ENCODE data around the gene TMCC1.
"Not testable (repeated sequence)": the region's sequence is repeated elsewhere in the genome, so short reads cannot be mapped to it uniquely, and the experiment has no call there.

Gene TMCC1

GRCh38 chr3:129837065-129837642 lies 56.4 kb downstream of the TMCC1 start:
- TF ChIP-seq CTCF (conservative IDR thresholded peaks at IDR 0.05; ENCODE audit: low read depth, low read length) = no peak
- no peak overlapping the region for H3K27ac ChIP-seq
- H3K4me2 ChIP-seq = no peak overlapping the region
- H3K79me2 ChIP-seq (ENCODE audit: insufficient read depth, low read depth) = no peaks in the 10 kb centered on the region
- H3K27me3 ChIP-seq (ENCODE audit: insufficient read depth, low read depth) = no peaks in the 10 kb centered on the region
- no peak overlapping the region for H3K9ac ChIP-seq
- no peaks in the 10 kb centered on the region for H4K20me1 ChIP-seq (ENCODE audit: insufficient read depth)
- H3K4me1 ChIP-seq (ENCODE audit: low read depth, poor library complexity, severe bottlenecking) = no peaks in the 10 kb centered on the region
- no peak overlapping the region for H3K4me3 ChIP-seq (IDR thresholded peaks at IDR 0.05; ENCODE audit: insufficient read depth, low read depth, low read length)
- no peak overlapping the region for H2AFZ ChIP-seq (ENCODE audit: low read depth)
- H3K36me3 ChIP-seq (ENCODE audit: insufficient read depth) = no peaks in the 10 kb centered on the region

DNA sequence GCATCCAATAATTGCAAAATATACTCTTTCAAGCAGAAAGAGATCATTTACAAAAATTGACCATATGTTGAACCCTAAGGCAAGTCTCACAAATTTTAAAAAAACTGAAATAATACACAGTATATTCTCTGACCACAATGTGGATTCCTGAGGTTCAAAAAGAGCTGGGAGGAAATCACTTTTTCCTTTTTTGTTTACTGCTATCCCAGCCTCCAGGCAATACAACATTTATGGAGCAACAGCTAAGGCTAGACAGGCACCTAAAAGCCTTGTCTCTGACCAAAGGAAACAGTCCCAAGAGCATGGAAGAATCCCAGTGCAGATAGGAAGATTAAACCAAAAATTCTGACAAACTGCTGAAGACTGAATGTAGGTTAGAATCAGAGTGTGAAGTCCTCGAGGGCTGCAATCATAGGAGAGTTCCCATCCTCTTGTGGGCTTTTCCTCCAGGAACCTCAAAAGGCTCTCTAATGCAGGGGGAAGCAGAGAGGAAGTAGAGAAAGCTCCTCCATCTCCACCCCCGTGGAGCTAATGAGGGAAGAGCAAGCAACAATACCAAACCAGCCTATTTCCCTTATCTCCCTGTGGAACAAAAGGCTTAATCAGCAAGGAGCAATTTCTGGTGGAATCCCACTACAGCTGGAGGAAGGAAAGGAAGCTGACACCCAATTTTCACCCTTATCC lies 57.0 kb downstream of the TMCC1 start:
- Histone ChIP-seq H2AFZ (ENCODE audit: low read depth) (no peak overlapping the region), H3K4me3 (IDR thresholded peaks at IDR 0.05; ENCODE audit: insufficient read depth, low read depth, low read length) (no peak overlapping the region), H3K27me3 (ENCODE audit: insufficient read depth, low read depth) (no peaks in the 10 kb centered on the region), H3K36me3 (ENCODE audit: insufficient read depth) (no peaks in the 10 kb centered on the region), H3K9ac (no peak overlapping the region), H3K79me2 (ENCODE audit: insufficient read depth, low read depth) (no peaks in the 10 kb centered on the region), H3K4me1 (ENCODE audit: low read depth, poor library complexity, severe bottlenecking) (no peaks in the 10 kb centered on the region), H3K27ac (no peak overlapping the region), H4K20me1 (ENCODE audit: insufficient read depth) (no peaks in the 10 kb centered on the region), H3K4me2 (no peak overlapping the region)
- TF ChIP-seq CTCF (conservative IDR thresholded peaks at IDR 0.05; ENCODE audit: low read depth, low read length) = no peak

DNA sequence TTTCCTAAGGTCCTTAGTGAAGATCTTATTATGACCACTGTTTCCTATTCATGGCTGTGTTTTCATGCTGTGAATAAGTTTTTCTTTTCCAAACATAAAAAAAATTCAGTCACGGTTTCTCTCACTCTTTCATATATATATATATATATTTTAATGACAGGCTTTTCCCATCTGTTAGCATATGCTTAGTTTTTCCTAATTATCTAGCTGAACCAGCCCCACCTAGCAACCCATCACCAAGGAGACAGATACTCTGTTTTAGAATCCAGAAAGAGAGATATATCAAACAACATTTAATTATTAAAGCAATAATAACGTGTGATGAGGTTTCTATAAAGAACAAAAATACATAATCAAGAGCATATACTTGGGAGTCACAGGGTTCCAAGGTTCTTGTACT lies 58.3 kb downstream of the TMCC1 start:
- H3K4me2 ChIP-seq = no peak overlapping the region
- H3K27ac ChIP-seq = no peak overlapping the region
- no peaks in the 10 kb centered on the region for H4K20me1 ChIP-seq (ENCODE audit: insufficient read depth)
- TF ChIP-seq CTCF (conservative IDR thresholded peaks at IDR 0.05; ENCODE audit: low read depth, low read length) = no peak
- no peaks in the 10 kb centered on the region for H3K4me1 ChIP-seq (ENCODE audit: low read depth, poor library complexity, severe bottlenecking)
- H2AFZ ChIP-seq (ENCODE audit: low read depth) = no peak overlapping the region
- H3K27me3 ChIP-seq (ENCODE audit: insufficient read depth, low read depth) = no peaks in the 10 kb centered on the region
- no peak overlapping the region for H3K4me3 ChIP-seq (IDR thresholded peaks at IDR 0.05; ENCODE audit: insufficient read depth, low read depth, low read length)
- no peak overlapping the region for H3K9ac ChIP-seq
- H3K79me2 ChIP-seq (ENCODE audit: insufficient read depth, low read depth) = no peaks in the 10 kb centered on the region
- no peaks in the 10 kb centered on the region for H3K36me3 ChIP-seq (ENCODE audit: insufficient read depth)

GRCh38 chr3:129834580-129834979 lies 58.9 kb downstream of the TMCC1 start:
- no peak for TF ChIP-seq CTCF (conservative IDR thresholded peaks at IDR 0.05; ENCODE audit: low read depth, low read length)
- no peaks in the 10 kb centered on the region for H4K20me1 ChIP-seq (ENCODE audit: insufficient read depth)
- H3K27me3 ChIP-seq (ENCODE audit: insufficient read depth, low read depth) = no peaks in the 10 kb centered on the region
- no peak overlapping the region for H2AFZ ChIP-seq (ENCODE audit: low read depth)
- no peak overlapping the region for H3K4me2 ChIP-seq
- no peaks in the 10 kb centered on the region for H3K79me2 ChIP-seq (ENCODE audit: insufficient read depth, low read depth)
- no peak overlapping the region for H3K27ac ChIP-seq
- H3K4me1 ChIP-seq (ENCODE audit: low read depth, poor library complexity, severe bottlenecking) = no peaks in the 10 kb centered on the region
- H3K4me3 ChIP-seq (IDR thresholded peaks at IDR 0.05; ENCODE audit: insufficient read depth, low read depth, low read length) = no peak overlapping the region
- H3K9ac ChIP-seq = no peak overlapping the region
- no peaks in the 10 kb centered on the region for H3K36me3 ChIP-seq (ENCODE audit: insufficient read depth)

- H3K36me3 ChIP-seq (ENCODE audit: insufficient read depth); H3K4me2 ChIP-seq; H3K4me3 ChIP-seq (IDR thresholded peaks at IDR 0.05; ENCODE audit: insufficient read depth, low read depth, low read length); H3K9ac ChIP-seq; H3K79me2 ChIP-seq (ENCODE audit: insufficient read depth, low read depth); H3K27ac ChIP-seq; H2AFZ ChIP-seq (ENCODE audit: low read depth); H4K20me1 ChIP-seq (ENCODE audit: insufficient read depth); H3K27me3 ChIP-seq (ENCODE audit: insufficient read depth, low read depth): not testable (repeated sequence)
- H3K4me1 ChIP-seq (ENCODE audit: low read depth, poor library complexity, severe bottlenecking) = peaks cover 15% of the 10 kb centered on the region
Measured at GRCh38 chr3:129831942-129832341, 61.6 kb downstream of the TMCC1 start.

Measured in KMS-11 (cell line).